ENCODE data around the gene CHD5. TPM values are rescaled to one million over a fixed set of nuclear protein-coding genes. Genes with fewer than 3 reads are reported as not detected.

The CHD5 gene
- polyA plus RNA-seq, 2 of the 4 experiments (the other 2 are of a cell fraction) = 0.21 to 0.66 TPM

DNA sequence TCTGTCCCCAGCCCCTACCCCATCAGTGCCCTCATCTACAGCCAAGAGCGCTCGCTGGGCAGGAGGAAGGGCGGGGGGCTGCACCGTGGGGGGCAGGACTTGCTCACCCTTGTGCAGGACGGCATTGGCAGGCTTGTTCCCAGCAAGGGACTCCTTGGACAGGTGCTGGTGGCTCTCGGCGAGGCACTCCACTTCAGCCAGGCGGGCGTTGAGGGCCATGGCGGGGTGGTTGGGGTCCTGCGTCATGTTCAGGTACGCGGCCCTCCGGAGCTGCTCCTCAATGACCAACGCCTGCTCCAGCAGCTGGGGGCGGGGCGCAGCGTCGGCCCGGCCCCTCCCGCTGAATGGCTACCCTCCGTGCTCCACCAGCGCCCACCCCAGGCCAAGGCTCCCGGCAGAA is 70.4 kb downstream of the CHD5 start:
- ATAC-seq = no peak
- no peak for FAIRE-seq

GRCh38 chr1:6108937-6109614 is 71.0 kb downstream of the CHD5 start:
- DNase-seq (ENCODE audit: low read depth in 1 of 2, low spot score in 1 of 2) (peak; percentile 69 to 71), ATAC-seq (peak; percentile 94 to 96), FAIRE-seq (no peak)
- ChIA-PET CTCF (interaction anchor here (0.5 to 1.6 kb wide), 10 partner anchors 10 to 97 kb away, joined by 3 to 18 read pairs (median 4); partner anchors contain the start of gene RNF207), POLR2A (no interaction called here)
- H3K4me3 ChIP-seq = no peak overlapping the region
- H3K9me3 ChIP-seq = no peaks in the 10 kb centered on the region
- no peak overlapping the region for H3K4me2 ChIP-seq
- 11% methylated on average over 10 of the region's 15 CpGs for WGBS (ENCODE audit: missing lambda C conversion rate)
- TF ChIP-seq PBX3 (IDR thresholded peaks at IDR 0.05) (no peak), MAZ (IDR thresholded peaks at IDR 0.05; ENCODE audit: borderline replicate concordance, low read depth, low read length) (no peak), RFX5 (IDR thresholded peaks at IDR 0.05) (no peak), SMC3 (IDR thresholded peaks at IDR 0.05) (peak; percentile 69), JUNB (IDR thresholded peaks at IDR 0.05) (no peak), CTCF (IDR thresholded peaks at IDR 0.05) (peak; percentile 58; the same call in 2 of the 3 replicates), FOSB (CRISPR knock-in tag; IDR thresholded peaks at IDR 0.05) (no peak), CBX2 (IDR thresholded peaks at IDR 0.05; ENCODE audit: borderline replicate concordance, low read depth) (no peak), ZSCAN20 (CRISPR knock-in tag; IDR thresholded peaks at IDR 0.05) (no peak), RAD21 (conservative IDR thresholded peaks at IDR 0.05 in 1 of 2, IDR thresholded peaks at IDR 0.05 in 1 of 2) (peak; percentile 73 to 82)
- H3K27ac ChIP-seq = no peak overlapping the region
- no peaks in the 10 kb centered on the region for H3K4me1 ChIP-seq

More for the DNA sequence above, 70.4 kb downstream of the CHD5 start:
- no peaks in the 10 kb centered on the region for H3K4me1 ChIP-seq
- WGBS (ENCODE audit: missing lambda C conversion rate) = no CpG with 5 or more reads among the region's 24 CpGs
- no peak for DNase-seq (ENCODE audit: low read depth in 1 of 2, low spot score in 1 of 2)
- H3K27ac ChIP-seq = no peak overlapping the region
- CTCF ChIA-PET = interaction anchor here (1.2 to 1.6 kb wide), 6 partner anchors 26 to 135 kb away, joined by 3 to 18 read pairs (median 4); no protein-coding TSS in a partner anchor
- H3K4me2 ChIP-seq = no peak overlapping the region
- no peak for TF ChIP-seq PBX3 (IDR thresholded peaks at IDR 0.05)
- no peak for TF ChIP-seq RAD21 (conservative IDR thresholded peaks at IDR 0.05 in 1 of 2, IDR thresholded peaks at IDR 0.05 in 1 of 2)
- no peak for TF ChIP-seq E2F6 (IDR thresholded peaks at IDR 0.05; ENCODE audit: borderline replicate concordance, low read depth)
- TF ChIP-seq CHD2 (IDR thresholded peaks at IDR 0.05; ENCODE audit: low read length, partially characterized antibody) = no peak
- no peak for TF ChIP-seq ESRRA (IDR thresholded peaks at IDR 0.05; ENCODE audit: borderline replicate concordance, low read length)
- no peak for TF ChIP-seq RFX5 (IDR thresholded peaks at IDR 0.05)
- no peak overlapping the region for H3K4me3 ChIP-seq
- H3K9me3 ChIP-seq = no peaks in the 10 kb centered on the region
- POLR2A ChIA-PET = no interaction called here

DNA sequence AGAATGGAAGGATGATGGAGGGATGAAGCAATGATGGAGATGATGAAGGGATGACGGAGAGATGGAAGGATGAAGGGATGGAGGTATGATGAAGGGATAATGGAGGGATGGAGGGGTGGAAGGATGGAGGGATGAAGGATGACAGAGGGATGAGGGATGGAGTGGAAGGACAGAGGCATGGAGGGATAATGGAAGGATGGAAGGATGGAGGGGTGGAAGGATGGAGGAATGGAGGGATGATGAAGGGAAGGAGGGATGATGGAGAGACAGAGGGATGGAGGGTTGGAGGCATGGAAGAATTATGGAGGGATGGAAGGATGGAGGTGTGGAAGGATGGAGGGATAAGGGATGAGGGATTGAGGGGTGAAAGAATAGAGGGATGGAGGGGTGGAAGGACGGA is 71.6 kb downstream of the CHD5 start:
- 0% methylated on average over 2 of the region's 2 CpGs for WGBS (ENCODE audit: missing lambda C conversion rate)
- ATAC-seq = no peak
- no peak overlapping the region for H3K4me3 ChIP-seq
- ChIA-PET POLR2A (no interaction called here), CTCF (interaction anchor here (0.5 to 1.6 kb wide), 8 partner anchors 9 to 98 kb away, joined by 3 to 18 read pairs (median 4); partner anchors contain the start of gene RNF207)
- H3K4me2 ChIP-seq = no peak overlapping the region
- no peak for DNase-seq (ENCODE audit: low read depth in 1 of 2, low spot score in 1 of 2)
- H3K27ac ChIP-seq = no peak overlapping the region
- FAIRE-seq = no peak
- no peaks in the 10 kb centered on the region for H3K9me3 ChIP-seq
- no peaks in the 10 kb centered on the region for H3K4me1 ChIP-seq
- TF ChIP-seq ZC3H11A (IDR thresholded peaks at IDR 0.05) (no peak), USF2 (IDR thresholded peaks at IDR 0.05) (no peak), MAFK (IDR thresholded peaks at IDR 0.05; ENCODE audit: partially characterized antibody) (no peak), EHMT2 (IDR thresholded peaks at IDR 0.05; ENCODE audit: low read depth) (no peak), RAD21 (conservative IDR thresholded peaks at IDR 0.05 in 1 of 2, IDR thresholded peaks at IDR 0.05 in 1 of 2) (no peak), CHD2 (IDR thresholded peaks at IDR 0.05; ENCODE audit: low read length, partially characterized antibody) (no peak), FOXS1 (CRISPR knock-in tag; IDR thresholded peaks at IDR 0.05) (no peak), FOSB (CRISPR knock-in tag; IDR thresholded peaks at IDR 0.05) (no peak), E2F6 (IDR thresholded peaks at IDR 0.05; ENCODE audit: borderline replicate concordance, low read depth) (no peak), JUN (IDR thresholded peaks at IDR 0.05) (no peak), CHD4 (IDR thresholded peaks at IDR 0.05; ENCODE audit: borderline replicate concordance) (no peak), CTCF (IDR thresholded peaks at IDR 0.05) (no peak), MAX (IDR thresholded peaks at IDR 0.05) (no peak), GATA3 (IDR thresholded peaks at IDR 0.05; ENCODE audit: borderline replicate concordance) (no peak)
